Type B pancreatic cell (in vitro differentiated cells): ENCODE results near the gene CLCF1. TPM values are rescaled to one million over a fixed set of nuclear protein-coding genes. Genes with fewer than 3 reads are reported as not detected.
A peak's percentile ranks its signal among the peaks of the same experiment; 100 is the strongest.

Source experiments
- DNase-seq: peaks from one replicate; pipeline ENCODE4 v3.0.0; 2021; ENCODE audit warnings: mixed read lengths; ENCODE audit not compliant: unreplicated experiment; ENCODE audit errors: extremely low spot score
- H3K27ac Mint-ChIP-seq: 2 replicates; pipeline ENCODE4 v1.8.0; 2021; ENCODE audit warnings: mild to moderate bottlenecking, mixed read lengths
- H3K27me3 Mint-ChIP-seq: 2 replicates; pipeline ENCODE4 v1.8.0; 2021; ENCODE audit warnings: mixed read lengths
- H3K36me3 Mint-ChIP-seq: 2 replicates; pipeline ENCODE4 v1.8.0; 2021; ENCODE audit warnings: mixed read lengths
- H3K4me1 Mint-ChIP-seq: one replicate; pipeline ENCODE4 v1.8.0; 2021; ENCODE audit warnings: mixed read lengths; ENCODE audit not compliant: unreplicated experiment
- H3K4me3 Mint-ChIP-seq: 2 replicates; pipeline ENCODE4 v1.8.0; 2021; ENCODE audit warnings: mild to moderate bottlenecking, mixed read lengths
- H3K9me3 Mint-ChIP-seq: 2 replicates; pipeline ENCODE4 v1.8.0; 2021; ENCODE audit warnings: mixed read lengths
- total RNA-seq: library from RNA; stranded (reverse); gene quantifications from 2 replicates; pipeline ENCODE4 v1.2.1, GENCODE V29; 2021; ENCODE audit warnings: low replicate concordance
- TF ChIP-seq, protein P1 (sequence below): fragments of 200-600 bp; sonication (generic); conservative IDR thresholded peaks from 2 replicates; pipeline ENCODE4 v1.5.0; 2021; ENCODE audit warnings: antibody characterized with exemption, mild to moderate bottlenecking

The CLCF1 gene
- total RNA-seq, 1 donor from 2014 or later, result 3.2 TPM

DNA sequence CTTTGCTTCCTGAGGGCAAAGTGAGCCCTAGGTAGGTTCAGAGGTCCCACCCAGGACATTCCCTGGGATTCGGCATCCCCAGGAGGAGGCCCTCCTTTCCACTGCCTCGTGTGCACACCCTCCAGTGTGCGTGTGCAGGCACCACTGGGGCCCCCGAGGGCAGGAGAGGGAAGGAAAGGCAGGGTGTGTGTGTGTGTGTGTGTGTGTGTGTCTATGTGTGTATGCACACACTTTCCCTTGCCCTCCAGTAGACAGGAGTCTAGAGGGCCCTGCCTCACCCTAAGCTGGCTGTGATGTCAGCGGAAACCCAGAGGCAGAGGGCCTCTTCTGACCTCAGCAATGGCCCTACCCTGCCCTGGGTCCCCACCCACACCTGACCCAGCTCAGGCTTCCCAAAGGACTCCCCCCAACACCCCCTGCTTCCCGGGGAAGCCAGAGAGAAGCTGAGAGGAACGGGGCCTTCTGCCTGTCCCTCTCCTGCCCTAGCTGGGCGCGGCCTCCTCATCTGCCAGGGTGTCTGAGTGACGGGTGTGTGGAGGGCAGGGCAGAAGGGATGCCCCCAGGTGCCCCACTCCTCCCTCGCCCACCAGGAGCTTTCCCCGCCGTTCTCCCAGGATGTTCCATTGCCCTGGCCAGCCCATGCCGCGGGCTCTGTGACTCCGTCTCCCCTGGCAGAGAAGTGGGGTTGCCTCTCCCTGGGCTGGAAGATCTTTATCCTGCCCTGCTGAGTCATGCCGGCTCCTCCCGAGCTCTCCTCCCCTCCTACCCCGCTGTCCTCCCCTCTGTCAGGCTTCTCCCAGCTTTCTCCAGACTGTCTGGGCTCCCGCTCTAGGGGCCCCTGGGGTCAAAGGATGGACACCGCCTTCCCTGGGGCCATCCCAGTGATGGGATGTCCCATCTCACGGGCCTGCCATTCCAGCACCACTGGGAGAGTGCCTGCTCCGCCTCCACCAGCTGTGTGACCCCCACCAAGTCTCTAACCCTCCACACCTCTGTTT is 6.0 kb upstream of the CLCF1 start:
- H3K4me3 Mint-ChIP-seq, result no peak overlapping the region
- H3K27ac Mint-ChIP-seq, result no peak overlapping the region
- TF ChIP-seq, protein P1, sequence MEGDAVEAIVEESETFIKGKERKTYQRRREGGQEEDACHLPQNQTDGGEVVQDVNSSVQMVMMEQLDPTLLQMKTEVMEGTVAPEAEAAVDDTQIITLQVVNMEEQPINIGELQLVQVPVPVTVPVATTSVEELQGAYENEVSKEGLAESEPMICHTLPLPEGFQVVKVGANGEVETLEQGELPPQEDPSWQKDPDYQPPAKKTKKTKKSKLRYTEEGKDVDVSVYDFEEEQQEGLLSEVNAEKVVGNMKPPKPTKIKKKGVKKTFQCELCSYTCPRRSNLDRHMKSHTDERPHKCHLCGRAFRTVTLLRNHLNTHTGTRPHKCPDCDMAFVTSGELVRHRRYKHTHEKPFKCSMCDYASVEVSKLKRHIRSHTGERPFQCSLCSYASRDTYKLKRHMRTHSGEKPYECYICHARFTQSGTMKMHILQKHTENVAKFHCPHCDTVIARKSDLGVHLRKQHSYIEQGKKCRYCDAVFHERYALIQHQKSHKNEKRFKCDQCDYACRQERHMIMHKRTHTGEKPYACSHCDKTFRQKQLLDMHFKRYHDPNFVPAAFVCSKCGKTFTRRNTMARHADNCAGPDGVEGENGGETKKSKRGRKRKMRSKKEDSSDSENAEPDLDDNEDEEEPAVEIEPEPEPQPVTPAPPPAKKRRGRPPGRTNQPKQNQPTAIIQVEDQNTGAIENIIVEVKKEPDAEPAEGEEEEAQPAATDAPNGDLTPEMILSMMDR, result no peak
- H3K36me3 Mint-ChIP-seq, result no peaks in the 10 kb centered on the region
- no peak for DNase-seq
- H3K9me3 Mint-ChIP-seq, result no peaks in the 10 kb centered on the region
- peaks cover 30% of the 10 kb centered on the region for H3K27me3 Mint-ChIP-seq
- H3K4me1 Mint-ChIP-seq, result peaks cover 18% of the 10 kb centered on the region

GRCh38 chr11:67378544-67378943 is 5.1 kb upstream of the CLCF1 start:
- Mint-ChIP-seq H3K27me3 (peaks cover 34% of the 10 kb centered on the region), H3K4me3 (no peak overlapping the region), H3K4me1 (peaks cover 23% of the 10 kb centered on the region), H3K27ac (no peak overlapping the region), H3K36me3 (no peaks in the 10 kb centered on the region), H3K9me3 (no peaks in the 10 kb centered on the region)
- TF ChIP-seq, protein P1, result no peak
- DNase-seq, result no peak

DNA sequence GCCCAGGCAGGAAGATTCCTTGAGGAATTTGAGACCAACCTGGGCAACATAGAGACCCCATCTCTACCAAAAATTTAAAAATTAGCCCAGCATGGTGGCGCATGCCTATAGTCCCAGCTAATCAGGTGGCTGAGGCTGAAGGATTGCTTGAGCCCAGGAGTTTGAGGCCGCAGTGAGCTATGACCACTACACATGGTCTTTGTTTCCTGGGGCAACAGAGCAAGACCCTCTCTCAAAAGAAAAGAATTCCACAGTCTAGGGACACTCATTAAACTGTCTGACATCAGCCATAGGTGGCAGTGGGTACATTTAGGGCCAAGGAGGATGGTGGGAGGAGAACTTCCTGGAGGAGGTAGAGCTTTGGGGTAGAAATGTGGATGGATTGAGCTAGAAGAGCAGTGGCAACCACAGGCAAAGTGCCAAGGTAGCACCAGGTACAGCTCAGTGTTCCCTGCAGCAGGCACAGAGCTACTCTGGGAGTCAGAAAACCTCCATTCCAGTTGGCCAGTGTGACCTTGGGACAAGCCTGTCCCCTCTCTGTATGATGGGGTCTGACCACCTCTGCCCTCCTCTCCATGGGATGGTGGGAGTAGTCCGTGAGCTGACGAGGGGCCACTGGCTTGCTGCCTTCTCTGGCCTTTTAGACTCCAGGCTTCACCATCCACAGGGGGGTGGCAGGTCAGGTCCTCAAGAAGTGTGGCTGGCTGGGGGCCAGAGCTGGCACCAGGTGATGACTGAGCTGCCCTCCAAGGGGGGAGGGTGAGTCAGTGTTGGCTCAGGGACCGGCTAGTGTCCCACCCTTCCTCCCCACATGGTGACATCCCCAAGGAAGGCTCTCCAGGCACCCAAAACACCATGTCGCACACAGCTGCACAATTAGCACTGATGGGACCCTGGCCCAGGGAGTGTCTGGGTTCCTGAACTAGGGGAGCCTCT is 3.7 kb upstream of the CLCF1 start:
- Mint-ChIP-seq H3K27ac (peak overlapping the region; percentile 70), H3K27me3 (peaks cover 30% of the 10 kb centered on the region), H3K4me1 (peaks cover 18% of the 10 kb centered on the region), H3K4me3 (peak overlapping the region; percentile 28), H3K36me3 (no peaks in the 10 kb centered on the region), H3K9me3 (no peaks in the 10 kb centered on the region)
- TF ChIP-seq, protein P1, result no peak
- DNase-seq, result no peak

DNA sequence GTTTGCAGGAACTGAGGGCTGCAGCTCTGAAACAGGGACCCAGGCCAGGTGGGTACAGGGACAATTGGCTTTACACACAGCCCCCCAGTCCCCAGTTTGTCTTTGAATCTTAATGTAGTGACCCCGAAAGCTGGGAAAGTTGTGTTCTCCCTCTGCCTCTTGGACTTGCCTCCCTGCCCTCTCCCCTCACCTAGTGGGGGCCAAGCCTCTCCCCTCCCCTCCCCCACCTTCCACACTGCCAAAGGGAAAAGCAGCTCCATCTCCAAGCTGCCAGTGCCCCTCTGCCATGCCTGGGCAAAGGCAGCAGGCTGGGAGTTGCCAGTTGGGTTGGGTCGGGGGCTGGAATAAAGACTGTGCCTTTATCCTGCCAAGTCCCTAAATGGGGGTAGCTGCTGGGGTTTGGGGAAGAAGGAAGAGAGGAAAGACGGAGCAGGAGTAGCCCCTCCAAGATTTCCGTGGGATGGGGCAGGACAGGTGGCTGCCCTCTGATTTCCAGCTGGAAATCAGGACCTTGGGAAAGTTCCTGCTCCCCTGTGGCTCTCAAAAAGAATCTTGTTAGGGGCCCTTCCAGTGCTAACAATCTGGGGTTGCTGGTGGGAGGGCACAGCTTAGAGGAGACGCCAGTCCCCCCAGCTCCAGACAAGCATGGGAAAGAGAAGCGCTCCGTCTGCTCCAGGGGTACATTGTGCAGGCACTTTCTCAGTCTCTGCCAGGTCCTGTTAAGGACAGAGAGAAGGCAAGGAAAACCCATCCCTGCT is 2.8 kb upstream of the CLCF1 start:
- peak overlapping the region; percentile 55 for H3K4me3 Mint-ChIP-seq
- no peaks in the 10 kb centered on the region for H3K36me3 Mint-ChIP-seq
- TF ChIP-seq, protein P1, result no peak
- H3K9me3 Mint-ChIP-seq, result no peaks in the 10 kb centered on the region
- H3K27ac Mint-ChIP-seq, result peak overlapping the region; percentile 70
- H3K27me3 Mint-ChIP-seq, result peaks cover 37% of the 10 kb centered on the region
- peaks cover 25% of the 10 kb centered on the region for H3K4me1 Mint-ChIP-seq
- no peak for DNase-seq
